ENCODE results near the gene SMOC2.

Gene SMOC2

DNA sequence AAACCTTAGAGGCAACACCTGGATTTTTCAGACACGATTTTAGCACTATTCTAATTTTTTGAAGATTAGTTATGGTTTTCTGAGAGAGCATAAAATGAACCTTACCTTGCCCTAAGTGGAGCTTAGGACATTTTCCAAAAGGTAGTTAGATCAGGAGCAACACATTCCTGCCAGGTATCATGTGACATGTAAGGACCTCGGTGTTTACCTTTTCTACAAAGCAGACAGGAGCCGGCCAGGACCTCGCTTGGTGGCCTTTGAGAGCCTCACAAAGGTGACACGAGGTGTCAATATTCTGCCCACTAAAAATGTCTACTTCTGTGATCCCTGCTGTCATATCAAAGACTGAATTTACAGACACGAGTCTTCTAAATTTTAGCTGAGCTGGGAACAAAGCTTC is 174.9 kb downstream of the SMOC2 start:
- no peak for TF ChIP-seq GATA3 (IDR thresholded peaks at IDR 0.05; ENCODE audit: low read depth, low read length)
- TF ChIP-seq GATA2 (IDR thresholded peaks at IDR 0.05; ENCODE audit: low read depth, low read length): no peak

DNA sequence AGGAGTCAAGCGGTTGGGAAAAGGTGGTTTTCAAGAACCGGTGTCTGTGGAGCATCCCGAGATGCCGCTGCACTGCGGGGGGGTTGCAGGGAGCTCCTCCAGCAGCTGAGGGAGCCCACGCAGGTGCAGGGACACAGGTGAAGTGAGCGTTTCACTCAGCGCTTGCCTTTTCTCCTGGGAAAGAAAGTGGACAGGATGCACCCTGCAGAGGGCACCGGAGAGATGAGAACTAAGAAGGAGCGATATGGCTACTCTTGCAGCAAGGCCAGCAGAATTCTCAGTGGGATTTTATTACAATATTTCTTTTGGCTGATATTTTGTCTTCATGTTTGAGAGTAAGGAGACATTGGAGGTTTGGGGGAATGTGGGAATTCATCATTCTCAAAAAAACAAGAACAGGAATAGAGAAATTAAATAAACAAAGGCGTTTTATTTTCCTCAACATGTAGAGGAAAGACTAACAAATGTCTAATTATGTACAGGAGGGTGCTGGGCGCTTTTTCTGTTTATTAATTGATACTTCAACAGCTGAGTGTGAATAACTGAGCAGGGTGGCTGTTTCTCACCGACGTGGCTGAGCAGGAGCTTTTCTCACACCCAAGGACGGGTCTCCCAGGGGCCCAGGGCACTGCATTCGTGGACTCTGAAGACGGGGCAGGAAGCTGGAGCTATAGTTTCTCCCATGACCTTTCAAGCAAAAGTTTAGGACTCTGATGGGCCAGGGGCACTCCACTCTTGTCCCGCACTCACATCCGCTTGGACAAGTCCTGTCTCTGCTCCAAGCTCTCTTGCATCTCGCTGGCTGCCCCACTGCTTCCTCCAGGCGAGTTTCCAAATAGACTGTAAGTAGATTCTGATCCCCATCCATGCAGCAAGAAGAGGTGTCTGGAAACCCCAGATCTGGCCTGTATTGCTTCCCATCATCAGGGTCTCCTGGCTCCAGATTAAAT is 176.1 kb downstream of the SMOC2 start:
- no peak for TF ChIP-seq GATA3 (IDR thresholded peaks at IDR 0.05; ENCODE audit: low read depth, low read length)
- TF ChIP-seq GATA2 (IDR thresholded peaks at IDR 0.05; ENCODE audit: low read depth, low read length): no peak

DNA sequence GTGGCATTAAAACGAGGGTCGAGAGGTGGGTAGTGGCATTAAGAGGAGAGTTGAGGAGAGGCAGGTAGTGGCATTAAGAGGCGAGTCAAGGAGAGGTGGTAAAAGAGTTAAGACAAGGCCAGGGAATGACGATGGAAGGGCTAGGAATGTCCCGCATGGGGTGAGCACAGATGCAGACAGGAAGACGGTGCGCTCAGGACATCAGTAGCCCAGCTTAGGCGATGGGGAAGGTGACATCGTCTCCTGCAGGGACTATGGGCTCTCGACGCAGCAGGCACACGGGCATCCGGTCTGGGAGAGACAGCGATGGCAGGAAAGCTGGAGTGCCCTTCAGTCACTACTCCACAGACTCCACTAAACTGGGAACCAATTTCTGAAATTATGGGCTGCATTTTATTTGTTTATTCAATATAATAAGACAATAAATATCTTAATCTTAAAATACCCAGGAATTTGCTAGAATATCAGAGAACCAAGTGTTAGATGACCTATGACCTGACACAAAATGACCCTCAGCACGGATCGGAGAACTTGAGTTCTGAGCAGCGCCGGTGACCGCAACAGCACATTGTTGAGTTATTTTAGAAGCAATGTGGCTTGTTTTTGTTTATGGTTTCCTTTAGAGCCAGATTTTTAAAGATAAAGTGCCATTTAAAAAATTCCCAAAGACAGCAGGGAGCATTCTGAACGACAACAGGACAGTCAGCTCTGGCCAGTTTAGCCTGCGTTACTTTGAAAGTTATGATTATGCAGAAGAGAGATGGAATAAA is 177.7 kb downstream of the SMOC2 start:
- TF ChIP-seq GATA2 (IDR thresholded peaks at IDR 0.05; ENCODE audit: low read depth, low read length) (no peak), GATA3 (IDR thresholded peaks at IDR 0.05; ENCODE audit: low read depth, low read length) (no peak)

DNA sequence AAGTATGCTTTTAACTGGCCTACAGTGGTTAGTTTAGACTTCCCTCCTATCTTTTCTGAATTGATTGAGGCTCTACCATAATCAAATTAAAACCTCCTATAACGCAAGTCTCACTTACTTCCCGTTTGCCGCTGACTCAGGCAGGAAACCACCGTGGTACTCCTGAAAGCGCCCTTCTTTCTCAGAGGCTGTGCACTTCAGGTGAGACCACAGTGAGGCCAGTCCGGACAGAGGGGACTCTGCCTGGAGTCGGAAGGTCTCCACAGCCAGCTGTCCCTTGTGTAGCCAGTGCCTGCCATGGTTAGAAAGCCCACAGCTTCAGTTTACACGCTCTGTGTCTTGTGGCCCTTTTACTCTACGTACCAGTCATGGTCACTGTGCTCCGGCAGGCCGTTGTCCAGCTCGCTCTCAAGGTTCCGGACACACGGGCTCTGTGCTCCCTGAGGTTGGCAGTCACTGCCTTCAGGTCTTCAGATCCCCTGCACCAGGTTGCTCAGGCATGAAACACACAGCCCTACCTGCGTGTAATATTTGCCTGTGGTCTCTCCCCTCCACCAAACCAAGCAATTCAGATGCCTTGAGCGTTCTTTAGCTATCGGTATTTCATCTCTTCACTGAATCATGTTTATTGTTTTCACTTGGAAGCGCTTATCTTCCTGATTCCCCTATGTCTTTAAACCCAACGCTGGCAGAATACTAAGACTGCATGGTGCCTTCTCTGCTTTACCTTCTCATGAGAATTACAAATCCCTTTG is 178.8 kb downstream of the SMOC2 start:
- TF ChIP-seq GATA2 (IDR thresholded peaks at IDR 0.05; ENCODE audit: low read depth, low read length) (no peak), GATA3 (IDR thresholded peaks at IDR 0.05; ENCODE audit: low read depth, low read length) (no peak)

DNA sequence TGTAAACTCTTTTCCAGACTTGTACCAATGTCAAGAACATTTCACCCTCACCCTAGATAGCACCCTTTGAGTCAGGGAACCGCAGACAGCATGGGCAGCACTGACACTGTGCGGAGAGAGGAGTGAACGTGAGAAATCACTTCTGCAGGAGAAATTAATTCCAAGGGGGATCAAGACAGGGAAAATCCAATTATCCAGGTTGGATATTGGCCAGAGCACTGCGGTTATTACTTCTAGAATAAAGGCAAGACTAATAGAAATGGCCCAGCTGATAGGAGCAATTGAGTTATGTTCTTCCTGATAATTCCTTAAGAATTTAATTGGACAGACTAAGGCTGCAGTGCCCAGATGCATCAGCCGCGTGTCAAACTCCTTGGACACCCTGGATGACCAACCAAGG is 179.6 kb downstream of the SMOC2 start:
- TF ChIP-seq GATA2 (IDR thresholded peaks at IDR 0.05; ENCODE audit: low read depth, low read length) (no peak), GATA3 (IDR thresholded peaks at IDR 0.05; ENCODE audit: low read depth, low read length) (no peak)

DNA sequence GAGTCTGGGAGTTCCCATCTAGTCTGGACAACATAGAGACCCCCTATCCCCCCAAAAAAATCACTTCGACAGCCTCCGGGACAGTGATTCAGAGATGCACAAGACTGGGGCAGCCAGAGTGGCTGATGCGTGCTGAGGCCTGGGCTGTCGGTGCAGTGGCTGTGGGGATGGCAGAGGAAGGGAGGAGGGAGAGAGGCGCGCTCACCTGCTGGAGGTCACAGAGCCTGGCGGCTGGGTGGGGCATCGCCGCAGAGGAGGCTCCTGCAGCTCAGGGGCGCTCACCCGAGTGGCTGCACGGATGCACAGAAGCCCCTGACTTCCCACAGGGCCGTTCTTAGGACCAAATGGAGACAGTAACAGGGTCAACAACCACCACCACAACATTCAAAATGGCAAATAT is 182.8 kb downstream of the SMOC2 start:
- no peak for TF ChIP-seq GATA3 (IDR thresholded peaks at IDR 0.05; ENCODE audit: low read depth, low read length)
- TF ChIP-seq GATA2 (IDR thresholded peaks at IDR 0.05; ENCODE audit: low read depth, low read length): no peak

DNA sequence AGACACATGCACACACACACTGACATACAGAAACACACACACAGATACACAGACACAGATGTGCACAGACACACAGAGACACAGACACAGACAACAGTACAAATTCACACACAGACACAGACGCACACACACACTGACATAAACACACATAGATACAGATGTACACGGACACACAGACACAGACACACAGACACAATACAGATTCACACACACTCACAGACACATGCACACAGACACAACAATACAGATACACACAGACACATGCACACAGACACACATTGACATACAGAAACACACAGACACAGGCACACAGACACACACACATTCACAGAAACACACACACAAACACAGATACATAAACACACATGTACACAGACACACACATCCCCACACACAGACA is 183.6 kb downstream of the SMOC2 start:
- no peak for TF ChIP-seq GATA2 (IDR thresholded peaks at IDR 0.05; ENCODE audit: low read depth, low read length)
- TF ChIP-seq GATA3 (IDR thresholded peaks at IDR 0.05; ENCODE audit: low read depth, low read length): no peak

DNA sequence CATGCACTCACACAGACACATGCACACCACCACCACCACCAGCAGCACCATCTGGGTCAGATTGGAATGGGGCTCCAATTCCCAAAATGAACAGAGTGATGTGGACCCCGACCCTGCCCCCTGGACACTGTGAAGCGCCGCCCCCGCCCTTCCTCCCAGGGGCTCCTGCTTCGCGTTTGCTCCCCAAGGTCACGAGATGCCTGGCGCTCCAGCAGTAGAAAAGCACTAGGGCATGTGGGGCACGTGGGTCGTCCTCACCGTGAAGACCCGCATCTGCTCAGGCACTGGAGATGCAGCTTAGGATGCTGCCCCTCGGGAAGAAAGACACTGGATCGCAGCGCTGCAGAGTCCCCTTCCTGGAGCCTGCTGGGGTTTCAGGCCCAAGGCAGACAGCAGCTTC is 184.0 kb downstream of the SMOC2 start:
- no peak for TF ChIP-seq GATA2 (IDR thresholded peaks at IDR 0.05; ENCODE audit: low read depth, low read length)
- no peak for TF ChIP-seq GATA3 (IDR thresholded peaks at IDR 0.05; ENCODE audit: low read depth, low read length)

DNA sequence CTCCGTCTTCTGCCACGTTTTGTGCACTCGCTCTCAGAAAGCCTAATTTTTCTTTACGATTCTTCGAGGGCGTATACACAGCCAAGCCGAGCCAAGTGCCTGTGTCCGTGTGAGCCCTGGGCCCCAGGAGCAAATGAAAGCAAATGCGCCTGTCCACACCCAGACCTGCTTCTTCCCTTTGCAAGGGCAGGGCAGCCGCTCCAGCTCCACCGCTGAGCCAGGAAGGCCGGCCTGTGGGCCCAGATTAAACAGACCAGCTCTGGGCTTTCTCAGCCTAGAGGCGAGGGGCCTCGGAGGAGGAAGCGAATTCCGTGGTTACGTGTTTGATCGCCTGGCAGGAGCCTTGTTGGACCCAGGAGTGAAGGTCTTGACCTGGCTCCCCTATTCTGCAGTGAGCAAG is 184.6 kb downstream of the SMOC2 start:
- TF ChIP-seq GATA2 (IDR thresholded peaks at IDR 0.05; ENCODE audit: low read depth, low read length) (no peak), GATA3 (IDR thresholded peaks at IDR 0.05; ENCODE audit: low read depth, low read length) (no peak)

DNA sequence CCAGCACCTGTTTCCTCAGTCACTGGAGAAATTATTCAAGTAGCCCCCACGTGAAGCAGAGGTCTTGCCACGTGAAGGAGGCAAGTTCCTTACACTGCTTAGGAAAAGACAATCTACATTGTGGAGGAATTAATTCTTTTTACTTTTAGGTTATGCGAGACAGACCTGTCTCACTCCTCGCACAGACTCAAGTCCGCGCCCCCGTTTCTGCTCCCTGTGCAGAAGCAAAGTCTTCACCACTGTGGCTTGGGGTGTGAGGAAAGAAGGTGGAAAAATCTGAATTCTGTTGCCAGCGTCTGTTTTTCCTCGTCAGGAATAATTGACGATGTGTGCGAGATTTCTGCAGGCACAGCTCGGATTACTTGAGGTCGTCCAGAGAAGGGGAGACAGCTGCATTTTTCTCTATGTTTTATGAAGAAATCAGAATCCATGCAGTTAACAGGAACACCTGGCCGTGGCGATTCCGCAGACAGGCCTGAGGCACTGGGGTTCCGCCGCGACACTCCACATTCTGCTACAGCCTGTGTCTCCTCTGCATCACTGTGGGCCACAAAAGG is 185.1 kb downstream of the SMOC2 start:
- no peak for TF ChIP-seq GATA3 (IDR thresholded peaks at IDR 0.05; ENCODE audit: low read depth, low read length)
- no peak for TF ChIP-seq GATA2 (IDR thresholded peaks at IDR 0.05; ENCODE audit: low read depth, low read length)

DNA sequence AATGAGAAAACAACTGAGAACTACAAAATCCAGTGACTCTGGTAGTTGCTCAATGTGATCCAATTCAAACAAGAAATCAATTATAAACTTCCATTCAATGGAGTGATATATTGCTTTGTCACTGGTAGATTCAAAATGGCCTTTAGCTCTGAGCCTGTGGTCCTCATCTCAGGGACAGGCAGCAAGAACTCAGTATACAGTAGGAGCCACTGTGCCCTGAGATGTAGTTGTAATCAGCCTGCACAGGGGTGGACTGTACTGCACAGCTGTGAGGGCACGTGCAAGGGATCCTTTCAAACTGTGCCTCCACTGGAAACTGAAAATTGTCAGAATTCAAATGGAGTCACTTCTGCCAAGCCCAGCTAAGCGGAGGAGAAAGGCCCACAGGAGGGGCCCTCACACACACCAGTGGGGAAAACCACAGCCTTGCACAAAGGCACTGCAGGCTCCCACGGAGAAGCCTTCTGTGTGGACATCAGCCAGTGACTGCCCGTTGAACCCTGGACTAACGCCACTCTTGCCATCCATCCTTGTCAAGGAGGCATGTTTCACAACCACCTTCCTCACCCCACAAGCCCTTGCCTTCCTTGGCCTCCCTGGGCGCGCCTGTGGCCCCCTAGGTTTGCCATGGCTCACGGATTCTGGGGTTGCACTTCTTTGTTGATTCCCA is 186.7 kb downstream of the SMOC2 start:
- no peak for TF ChIP-seq GATA2 (IDR thresholded peaks at IDR 0.05; ENCODE audit: low read depth, low read length)
- TF ChIP-seq GATA3 (IDR thresholded peaks at IDR 0.05; ENCODE audit: low read depth, low read length): no peak

DNA sequence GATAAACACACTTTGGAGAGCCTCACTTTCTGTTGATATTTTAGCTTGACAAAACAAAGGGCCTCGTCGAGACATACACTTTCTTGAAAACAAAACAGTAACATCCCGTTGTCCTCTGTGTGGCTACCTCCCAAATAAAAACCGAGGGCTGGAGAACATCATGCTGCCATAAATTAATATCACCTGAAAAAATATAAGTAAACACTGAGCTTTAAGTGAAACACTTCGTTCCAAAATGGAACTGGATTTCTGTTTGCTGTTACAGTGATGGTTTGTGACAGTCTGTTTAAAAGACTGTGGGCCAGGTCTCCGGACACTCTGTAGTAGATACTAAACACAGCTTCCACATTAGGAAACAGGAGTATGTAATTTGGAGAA is 187.2 kb downstream of the SMOC2 start:
- no peak for TF ChIP-seq GATA2 (IDR thresholded peaks at IDR 0.05; ENCODE audit: low read depth, low read length)

DNA sequence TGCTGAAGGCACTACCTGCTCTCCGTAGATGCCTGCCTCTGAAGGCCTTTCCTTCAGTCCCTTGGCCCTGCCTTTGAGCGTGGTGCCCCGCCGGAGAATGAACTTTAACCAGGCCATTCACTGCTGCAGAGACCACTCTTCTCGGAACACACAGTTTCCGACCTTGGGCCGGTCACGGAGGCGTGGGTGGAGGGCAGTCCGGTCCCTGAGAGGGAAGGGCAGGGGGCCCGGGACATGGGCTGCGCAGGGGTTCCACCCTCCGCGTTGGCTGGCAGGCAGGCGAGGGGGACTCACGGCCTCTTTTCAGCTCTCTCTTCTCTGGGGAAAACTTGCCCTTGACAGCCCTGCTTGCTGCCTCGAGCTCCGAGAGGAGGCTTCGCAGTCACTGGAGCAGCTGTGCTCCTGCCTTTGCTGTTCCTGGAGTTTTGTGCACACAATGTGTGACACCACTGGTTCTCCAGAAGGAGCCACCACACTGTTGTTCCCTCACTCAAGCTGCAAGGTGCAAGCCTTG is 187.8 kb downstream of the SMOC2 start:
- no peak for TF ChIP-seq GATA3 (IDR thresholded peaks at IDR 0.05; ENCODE audit: low read depth, low read length)
- no peak for TF ChIP-seq GATA2 (IDR thresholded peaks at IDR 0.05; ENCODE audit: low read depth, low read length)

Data from SH-SY5Y (cell line).